ENCODE results near the gene KSR2.

KSR2 gene

GRCh38 chr12:117699118-117699517, 269.7 kb downstream of the KSR2 start:
- no peak overlapping the region for H3K4me3 ChIP-seq (ENCODE audit: low read depth, low read length, poor library complexity, severe bottlenecking)
- no peaks in the 10 kb centered on the region for H3K79me2 ChIP-seq (ENCODE audit: insufficient read depth, low read length)
- H3K9ac ChIP-seq (ENCODE audit: low read length), result no peak overlapping the region
- H3K27me3 ChIP-seq (ENCODE audit: insufficient read depth, low read length), result no peaks in the 10 kb centered on the region
- no peaks in the 10 kb centered on the region for H3K4me1 ChIP-seq (ENCODE audit: insufficient read depth, low read length, severe bottlenecking)
- H3K9me2 ChIP-seq (ENCODE audit: low read depth, low read length), result no peaks in the 10 kb centered on the region
- H2AFZ ChIP-seq (ENCODE audit: low read length), result no peak overlapping the region
- TF ChIP-seq EZH2 (IDR thresholded peaks at IDR 0.05; ENCODE audit: borderline replicate concordance, low read length) (no peak), CTCF (IDR thresholded peaks at IDR 0.05; ENCODE audit: low read length) (no peak)
- no peaks in the 10 kb centered on the region for H3K9me3 ChIP-seq (ENCODE audit: low read length)
- no peak overlapping the region for H3K4me2 ChIP-seq (ENCODE audit: low read length)
- no peaks in the 10 kb centered on the region for H4K20me1 ChIP-seq (ENCODE audit: insufficient read depth, low read length)
- H3F3A ChIP-seq (ENCODE audit: insufficient read depth, low read length), result no peaks in the 10 kb centered on the region
- H3K27ac ChIP-seq (ENCODE audit: low read depth, low read length, poor library complexity, severe bottlenecking), result no peak overlapping the region
- no peaks in the 10 kb centered on the region for H3K36me3 ChIP-seq (ENCODE audit: insufficient read depth, low read length)

- no peaks in the 10 kb centered on the region for H4K20me1 ChIP-seq (ENCODE audit: insufficient read depth, low read length)
- H3K9ac ChIP-seq (ENCODE audit: low read length), result no peak overlapping the region
- no peaks in the 10 kb centered on the region for H3K4me1 ChIP-seq (ENCODE audit: insufficient read depth, low read length, severe bottlenecking)
- no peak overlapping the region for H3K27ac ChIP-seq (ENCODE audit: low read depth, low read length, poor library complexity, severe bottlenecking)
- H3K9me3 ChIP-seq (ENCODE audit: low read length), result no peaks in the 10 kb centered on the region
- no peaks in the 10 kb centered on the region for H3K36me3 ChIP-seq (ENCODE audit: insufficient read depth, low read length)
- no peak overlapping the region for H3K4me2 ChIP-seq (ENCODE audit: low read length)
- no peaks in the 10 kb centered on the region for H3K9me2 ChIP-seq (ENCODE audit: low read depth, low read length)
- TF ChIP-seq EZH2 (IDR thresholded peaks at IDR 0.05; ENCODE audit: borderline replicate concordance, low read length) (no peak), CTCF (IDR thresholded peaks at IDR 0.05; ENCODE audit: low read length) (no peak)
- no peaks in the 10 kb centered on the region for H3K27me3 ChIP-seq (ENCODE audit: insufficient read depth, low read length)
- H3K4me3 ChIP-seq (ENCODE audit: low read depth, low read length, poor library complexity, severe bottlenecking), result no peak overlapping the region
- H3F3A ChIP-seq (ENCODE audit: insufficient read depth, low read length), result no peaks in the 10 kb centered on the region
- no peak overlapping the region for H2AFZ ChIP-seq (ENCODE audit: low read length)
- H3K79me2 ChIP-seq (ENCODE audit: insufficient read depth, low read length), result no peaks in the 10 kb centered on the region
These were observed 272.8 kb downstream of the KSR2 start for GRCh38 chr12:117695956-117696355.

- H3K4me2 ChIP-seq (ENCODE audit: low read length), result no peak overlapping the region
- no peaks in the 10 kb centered on the region for H3F3A ChIP-seq (ENCODE audit: insufficient read depth, low read length)
- no peak overlapping the region for H3K4me3 ChIP-seq (ENCODE audit: low read depth, low read length, poor library complexity, severe bottlenecking)
- H3K9me3 ChIP-seq (ENCODE audit: low read length), result no peaks in the 10 kb centered on the region
- no peak overlapping the region for H2AFZ ChIP-seq (ENCODE audit: low read length)
- H3K9ac ChIP-seq (ENCODE audit: low read length), result no peak overlapping the region
- no peaks in the 10 kb centered on the region for H3K9me2 ChIP-seq (ENCODE audit: low read depth, low read length)
- H3K27me3 ChIP-seq (ENCODE audit: insufficient read depth, low read length), result no peaks in the 10 kb centered on the region
- H3K36me3 ChIP-seq (ENCODE audit: insufficient read depth, low read length), result no peaks in the 10 kb centered on the region
- H4K20me1 ChIP-seq (ENCODE audit: insufficient read depth, low read length), result no peaks in the 10 kb centered on the region
- H3K79me2 ChIP-seq (ENCODE audit: insufficient read depth, low read length), result no peaks in the 10 kb centered on the region
- TF ChIP-seq CTCF (IDR thresholded peaks at IDR 0.05; ENCODE audit: low read length) (no peak), EZH2 (IDR thresholded peaks at IDR 0.05; ENCODE audit: borderline replicate concordance, low read length) (no peak)
- no peak overlapping the region for H3K27ac ChIP-seq (ENCODE audit: low read depth, low read length, poor library complexity, severe bottlenecking)
- H3K4me1 ChIP-seq (ENCODE audit: insufficient read depth, low read length, severe bottlenecking), result no peaks in the 10 kb centered on the region
These were observed 276.3 kb downstream of the KSR2 start for GRCh38 chr12:117692512-117692911.
